Aorta (tissue), 5 donors: Measurements from ENCODE around the gene SOX12. TPM values are rescaled to one million over a fixed set of nuclear protein-coding genes. Genes with fewer than 3 reads are reported as not detected.

Experiments
- ATAC-seq: fragments of 200-7000 bp; cut with Tn5 transposase; one replicate; pipeline ENCODE4 v1.9.1; 2022; ENCODE audit warnings: moderate library complexity; ENCODE audit not compliant: low FRiP score
- DNase-seq, 2 donors: peaks; one replicate each; pipeline ENCODE4 v3.0.0-alpha.2; 2020
- H3K27ac ChIP-seq, 2 donors: one replicate each; pipeline ENCODE4 v1.5.1; 2013; ENCODE audit warnings: low read length in 2 of 2, mild to moderate bottlenecking in 2 of 2, moderate library complexity in 2 of 2, control low read depth in 1 of 2, inconsistent platforms in 1 of 2, low read depth in 1 of 2
- H3K27me3 ChIP-seq, 2 donors: one replicate each; pipeline ENCODE4 v1.6.1; 2013; ENCODE audit warnings: control low read depth in 1 of 2, low read length in 1 of 2, mild to moderate bottlenecking in 1 of 2, moderate library complexity in 1 of 2; ENCODE audit not compliant: insufficient read depth in 2 of 2, control insufficient read depth in 1 of 2
- H3K36me3 ChIP-seq, 2 donors: one replicate each; pipeline ENCODE4 v1.6.1; 2013; ENCODE audit warnings: control low read depth in 1 of 2, low read length in 1 of 2, mild to moderate bottlenecking in 1 of 2; ENCODE audit not compliant: insufficient read depth in 2 of 2, control insufficient read depth in 1 of 2
- H3K4me1 ChIP-seq, 2 donors: one replicate each; pipeline ENCODE4 v1.6.1; 2013; ENCODE audit warnings: low read length in 2 of 2, control low read depth in 1 of 2, mild to moderate bottlenecking in 1 of 2, moderate library complexity in 1 of 2; ENCODE audit not compliant: insufficient read depth in 2 of 2, control insufficient read depth in 1 of 2
- H3K4me3 ChIP-seq, 2 donors: one replicate each; pipeline ENCODE4 v1.5.1; 2013; ENCODE audit warnings: low read length in 2 of 2, control low read depth in 1 of 2, mild to moderate bottlenecking in 1 of 2
- H3K9me3 ChIP-seq: one replicate; pipeline ENCODE4 v1.6.1; 2013; ENCODE audit warnings: mild to moderate bottlenecking, low read length; ENCODE audit not compliant: control insufficient read depth
- WGBS, 2 donors: extraction: QIAGEN DNeasy Blood & Tissue Kit; methylation state at CpG; one replicate each; pipeline ENCODE4 v1.1.7; 2013; 5-methylcytosine and 5-hydroxymethylcytosine counted together
- intact Hi-C, 2 donors: fragments of 100-400 bp; cut with DNase I; formaldehyde crosslinking; loops; one replicate each; pipeline versions ENCODE4 v1.14.2 to v1.15.0; 2022
- polyA plus RNA-seq, 2 donors: library from polyadenylated mRNA; stranded (reverse); fragments of 200-250 nt; gene quantifications; one replicate each; pipeline ENCODE4 v1.2.3, GENCODE V29; 2013
- total RNA-seq, 2 donors: library from RNA; stranded (reverse); fragmentation: NEBNext Ultra II Directional; extraction: Animal tissue kit (Norgen Biotek cat#: 25700); gene quantifications; one replicate each; pipeline ENCODE4 v1.2.1, GENCODE V29; 2021
- donor health status: healthy with polysubstance abuse.
- donor health status: Bipolar disorder and iron deficiency.
- donor health status: DM: no; HTN: no; CAD: no.
- donor health status: DM: no; HTN: no; CAD: no.
- donor health status: DM: yes; HTN: yes; CAD: no.

SOX12 gene
- total and polyA plus RNA-seq, 4 donors: 1.5 to 12.5 (median 5.1) TPM

GRCh38 chr20:288956-289692 lies 36.2 kb upstream of the SOX12 start:
- Histone ChIP-seq H3K27me3 (no peaks in the 10 kb centered on the region), H3K36me3 (no peaks in the 10 kb centered on the region), H3K9me3 (no peaks in the 10 kb centered on the region), H3K4me1 (no peaks in the 10 kb centered on the region), H3K4me3 (no peak overlapping the region), H3K27ac (no peak overlapping the region)
- 78 to 79% methylated on average over 3 of the region's 3 CpGs for WGBS, 2 donors
- intact Hi-C loops: no loop called here
- no peak for DNase-seq
- no peak for ATAC-seq

DNA sequence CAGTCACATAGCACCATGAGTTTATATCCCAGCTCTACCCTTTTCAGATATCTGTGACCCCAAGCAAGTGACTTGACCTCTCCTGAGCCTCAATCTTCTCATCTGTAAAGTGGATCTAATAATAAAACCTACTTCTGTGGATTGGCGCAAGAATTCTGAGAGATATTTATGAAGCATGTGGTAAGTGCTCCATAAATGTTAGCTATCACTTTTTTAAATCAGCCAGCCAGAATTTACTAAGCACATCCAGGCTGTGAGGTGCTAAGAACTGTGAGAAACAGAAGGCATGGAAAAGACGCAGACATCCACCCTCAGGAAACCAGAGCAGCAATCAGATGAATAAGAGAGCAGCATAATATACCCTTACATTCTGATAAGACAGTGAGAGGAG lies 35.7 kb upstream of the SOX12 start:
- intact Hi-C loops: no loop called here
- WGBS, 2 donors: 32 to 36% methylated on average over 2 of the region's 2 CpGs

GRCh38 chr20:290084-290831 lies 35.1 kb upstream of the SOX12 start, which contains the start of gene C20orf96:
TSS of gene C20orf96 (minus strand) at chr20:290750. CDS start at chr20:290610, 140 bp downstream.
- intact Hi-C loops: no loop called here
- Histone ChIP-seq H3K36me3 (no peaks in the 10 kb centered on the region), H3K9me3 (no peaks in the 10 kb centered on the region), H3K4me1 (no peaks in the 10 kb centered on the region), H3K27ac (peak within 1 kb of the TSS in 1 of 2 donors; percentile 68), H3K4me3 (peak within 1 kb of the TSS; percentile 38 to 79), H3K27me3 (no peaks in the 10 kb centered on the region)
- ATAC-seq: peak; percentile 98
- 1% methylated on average over 43 of the region's 43 CpGs for WGBS, 2 donors
- DNase-seq: peak; percentile 96 to 97

More for the DNA sequence above, 35.7 kb upstream of the SOX12 start:
- peak overlapping the region in 1 of 2 donors; percentile 11 for H3K27ac ChIP-seq
- no peaks in the 10 kb centered on the region for H3K4me1 ChIP-seq
- DNase-seq (no peak), ATAC-seq (no peak)
- H3K36me3 ChIP-seq: no peaks in the 10 kb centered on the region
- H3K4me3 ChIP-seq: peak overlapping the region; percentile 38 to 79
- no peaks in the 10 kb centered on the region for H3K9me3 ChIP-seq
- H3K27me3 ChIP-seq: no peaks in the 10 kb centered on the region

DNA sequence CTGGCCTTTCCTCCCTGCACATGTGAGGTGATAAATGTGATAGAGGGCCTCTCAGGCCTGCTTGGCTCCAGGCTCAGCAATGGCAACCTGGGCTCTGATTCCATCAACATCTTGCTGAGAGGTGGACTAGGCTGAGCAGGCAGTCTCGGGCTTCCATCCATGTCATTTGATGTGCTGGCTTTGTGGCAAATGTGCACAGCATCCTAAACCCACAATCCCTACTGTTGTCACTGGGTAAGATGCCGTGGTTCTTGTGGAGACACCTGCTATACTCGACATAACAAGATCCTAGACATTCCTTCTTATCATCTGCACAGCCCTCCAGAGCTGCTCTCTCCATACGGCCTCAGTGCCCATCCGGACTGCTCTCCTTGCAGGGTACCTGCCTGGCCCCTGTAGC lies 30.8 kb upstream of the SOX12 start:
- WGBS, 2 donors: 90 to 91% methylated on average over 5 of the region's 5 CpGs
- Histone ChIP-seq H3K27ac (no peak overlapping the region), H3K36me3 (no peaks in the 10 kb centered on the region), H3K4me3 (no peak overlapping the region), H3K4me1 (no peaks in the 10 kb centered on the region), H3K27me3 (no peaks in the 10 kb centered on the region), H3K9me3 (no peaks in the 10 kb centered on the region)
- DNase-seq: peak in 1 of 2 donors; percentile 39
- intact Hi-C loops: no loop called here
- ATAC-seq: no peak

GRCh38 chr20:295804-296203 lies 29.5 kb upstream of the SOX12 start:
- ATAC-seq (no peak), DNase-seq (no peak)
- no peak overlapping the region for H3K27ac ChIP-seq
- H3K36me3 ChIP-seq: no peaks in the 10 kb centered on the region
- peaks cover 0 to 4% of the 10 kb centered on the region in 2 donors for H3K4me1 ChIP-seq
- H3K4me3 ChIP-seq: no peak overlapping the region
- WGBS, 2 donors: 87 to 90% methylated on average over 4 of the region's 4 CpGs
- H3K27me3 ChIP-seq: no peaks in the 10 kb centered on the region
- intact Hi-C loops: no loop called here
- H3K9me3 ChIP-seq: no peaks in the 10 kb centered on the region

- Histone ChIP-seq H3K9me3 (no peaks in the 10 kb centered on the region), H3K4me1 (peaks cover 0 to 4% of the 10 kb centered on the region in 2 donors), H3K36me3 (no peaks in the 10 kb centered on the region), H3K27me3 (no peaks in the 10 kb centered on the region), H3K4me3 (peak within 1 kb of the TSS; percentile 87 to 90), H3K27ac (peak within 1 kb of the TSS; percentile 85 to 88)
- WGBS, 2 donors: 0 to 1% methylated on average over 64 to 99 of the region's 99 CpGs
- DNase-seq (peak; percentile 92 to 96), ATAC-seq (peak; percentile 96)
- intact Hi-C loops: no loop called here
Observed at GRCh38 chr20:297098-297924, 28.0 kb upstream of the SOX12 start, which contains the start of gene ZCCHC3. TSS of gene ZCCHC3 (plus strand) at chr20:297570. CDS start at chr20:297587, 17 bp downstream.

DNA sequence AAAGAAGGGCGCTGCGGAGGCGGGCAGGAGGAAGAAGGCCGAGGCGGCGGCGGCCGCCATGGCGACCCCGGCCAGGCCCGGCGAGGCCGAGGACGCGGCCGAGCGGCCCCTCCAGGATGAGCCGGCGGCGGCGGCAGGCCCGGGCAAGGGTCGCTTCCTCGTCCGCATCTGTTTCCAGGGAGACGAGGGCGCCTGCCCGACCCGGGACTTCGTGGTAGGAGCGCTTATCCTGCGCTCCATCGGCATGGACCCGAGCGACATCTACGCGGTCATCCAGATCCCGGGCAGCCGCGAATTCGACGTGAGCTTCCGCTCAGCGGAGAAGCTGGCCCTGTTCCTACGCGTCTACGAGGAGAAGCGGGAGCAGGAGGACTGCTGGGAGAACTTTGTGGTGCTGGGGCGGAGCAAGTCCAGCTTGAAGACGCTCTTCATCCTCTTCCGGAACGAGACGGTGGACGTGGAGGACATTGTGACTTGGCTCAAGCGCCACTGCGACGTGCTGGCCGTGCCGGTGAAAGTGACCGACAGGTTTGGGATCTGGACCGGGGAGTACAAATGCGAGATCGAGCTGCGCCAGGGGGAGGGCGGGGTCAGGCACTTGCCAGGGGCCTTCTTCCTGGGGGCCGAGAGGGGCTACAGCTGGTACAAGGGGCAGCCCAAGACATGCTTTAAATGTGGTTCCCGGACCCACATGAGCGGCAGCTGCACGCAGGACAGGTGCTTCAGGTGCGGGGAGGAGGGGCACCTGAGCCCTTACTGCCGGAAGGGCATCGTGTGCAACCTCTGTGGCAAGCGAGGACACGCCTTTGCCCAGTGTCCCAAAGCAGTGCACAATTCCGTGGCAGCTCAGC lies 27.2 kb upstream of the SOX12 start:
- H3K9me3 ChIP-seq: no peaks in the 10 kb centered on the region
- H3K4me3 ChIP-seq: peak overlapping the region; percentile 87 to 90
- peak; percentile 57 for ATAC-seq
- intact Hi-C loops: no loop called here
- 0 to 1% methylated on average over 57 to 75 of the region's 75 CpGs for WGBS, 2 donors
- H3K36me3 ChIP-seq: no peaks in the 10 kb centered on the region
- no peaks in the 10 kb centered on the region for H3K27me3 ChIP-seq
- DNase-seq: peak; percentile 84 to 88
- peak overlapping the region; percentile 85 to 88 for H3K27ac ChIP-seq
- H3K4me1 ChIP-seq: peaks cover 0 to 4% of the 10 kb centered on the region in 2 donors
